AG08396 (cell line): ENCODE results near the gene GRIN2A.

ENCODE experiments used
- DNase-seq: peaks from one replicate; pipeline ENCODE4 v3.0.0; 2012; ENCODE audit warnings: low spot score, mixed read lengths

The GRIN2A gene

GRCh38 chr16:10182222-10183053 is at the start of gene GRIN2A:
GRIN2A (minus strand) TSS chr16:10182428; CDS start chr16:10180411, 2,017 bp downstream.
- DNase-seq, result peak; percentile 29

DNA sequence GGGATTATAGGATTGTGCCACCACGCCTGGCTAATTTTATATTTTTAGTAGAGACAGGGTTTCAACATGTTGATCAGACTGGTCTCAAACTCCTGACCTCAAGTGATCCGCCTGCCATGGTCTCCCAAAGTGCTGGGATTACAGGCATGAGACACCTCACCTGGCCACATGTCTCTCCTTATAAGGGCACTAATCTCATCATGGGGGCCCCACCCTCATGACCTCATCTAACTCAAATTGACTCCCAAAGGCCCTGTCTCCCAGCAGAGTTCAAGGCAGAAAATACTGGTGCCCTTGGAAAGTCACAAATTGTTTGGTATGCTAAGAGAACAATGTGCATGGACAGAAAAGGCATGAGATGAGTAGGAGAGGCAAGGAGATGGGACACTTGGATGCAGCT is 49.3 kb upstream of the GRIN2A start:
- no peak for DNase-seq

GRCh38 chr16:10228779-10229178 is 46.6 kb upstream of the GRIN2A start:
- no peak for DNase-seq

- DNase-seq, result no peak
Observed at GRCh38 chr16:10226987-10227306, 44.7 kb upstream of the GRIN2A start.

- DNase-seq, result no peak
Observed at GRCh38 chr16:10226141-10226986, 44.1 kb upstream of the GRIN2A start.

DNA sequence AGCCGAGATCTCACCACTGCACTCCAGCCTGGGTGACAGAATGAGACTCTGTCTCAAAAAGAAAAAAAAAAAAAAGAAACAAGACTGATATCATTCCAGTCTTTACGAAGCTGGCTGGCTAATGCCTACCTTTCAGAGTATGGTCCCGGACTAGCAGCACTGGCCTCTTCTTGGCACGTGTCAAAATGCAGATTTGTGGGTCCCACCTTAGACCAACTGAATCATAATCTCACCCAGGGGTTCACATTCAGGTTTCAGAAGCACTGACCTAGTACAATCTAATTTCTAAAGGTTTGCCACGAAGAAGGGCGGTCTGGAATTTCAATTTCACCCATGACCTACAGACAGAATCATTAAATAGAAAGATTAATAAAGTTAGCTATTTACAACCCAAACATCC is 43.4 kb upstream of the GRIN2A start:
- no peak for DNase-seq

DNA sequence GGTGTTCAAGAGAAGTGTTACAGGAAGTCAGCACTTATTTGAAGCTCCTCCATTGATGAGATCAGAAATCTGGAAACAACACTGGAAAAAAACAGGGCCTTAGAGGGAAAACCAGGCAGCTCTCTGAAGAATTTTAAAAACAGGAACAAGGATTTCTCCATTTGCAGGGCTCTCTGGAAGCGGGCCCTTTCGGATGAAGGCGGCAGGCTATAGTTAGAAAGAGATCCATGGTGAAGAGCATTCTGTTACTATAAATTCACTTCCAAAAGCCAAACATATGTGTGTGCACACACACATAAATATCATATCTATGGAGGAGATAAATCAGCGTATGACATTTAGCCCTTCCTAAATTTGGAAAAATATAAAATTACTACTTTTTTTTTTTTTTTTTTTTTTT is 42.6 kb upstream of the GRIN2A start:
- DNase-seq, result no peak

DNA sequence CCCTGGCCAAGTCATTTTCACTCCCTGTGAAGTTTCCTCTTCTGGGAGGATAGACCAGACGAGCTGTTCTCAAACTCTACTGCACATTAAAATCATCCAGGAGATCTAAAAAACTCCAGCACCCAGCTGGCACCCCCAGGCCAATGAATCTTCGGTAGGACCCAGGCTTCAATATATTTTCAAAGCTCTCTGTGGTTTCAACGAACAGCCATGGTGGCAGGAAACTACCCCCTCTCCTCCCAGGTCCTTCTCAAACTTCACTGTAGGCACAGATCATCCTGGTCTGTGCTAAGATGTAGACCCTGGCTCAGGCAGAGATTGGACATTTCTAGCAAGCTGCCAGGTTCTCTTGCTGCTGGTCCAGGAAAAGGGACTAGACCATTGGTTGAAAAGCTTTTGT is 38.7 kb upstream of the GRIN2A start:
- no peak for DNase-seq

DNA sequence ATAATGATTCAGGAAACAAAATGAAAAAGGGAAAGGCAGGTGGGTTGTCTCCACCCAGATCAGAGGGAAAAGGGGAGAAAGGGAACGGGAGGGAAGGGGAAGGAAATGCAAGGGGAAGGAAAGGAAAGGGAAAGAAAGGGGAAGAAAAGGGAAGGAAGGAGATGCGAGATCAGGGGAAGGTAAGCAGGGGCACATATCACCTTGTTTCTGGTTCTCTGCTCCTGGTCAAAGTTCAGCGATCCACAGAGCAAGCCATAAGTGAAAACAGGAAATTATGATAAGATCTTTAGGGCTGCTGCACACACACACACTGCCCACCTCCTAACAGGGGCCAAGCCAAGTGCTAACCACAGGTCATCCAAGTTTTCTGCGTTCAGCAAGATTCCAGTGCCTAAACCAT is 37.5 kb upstream of the GRIN2A start:
- DNase-seq, result no peak

DNA sequence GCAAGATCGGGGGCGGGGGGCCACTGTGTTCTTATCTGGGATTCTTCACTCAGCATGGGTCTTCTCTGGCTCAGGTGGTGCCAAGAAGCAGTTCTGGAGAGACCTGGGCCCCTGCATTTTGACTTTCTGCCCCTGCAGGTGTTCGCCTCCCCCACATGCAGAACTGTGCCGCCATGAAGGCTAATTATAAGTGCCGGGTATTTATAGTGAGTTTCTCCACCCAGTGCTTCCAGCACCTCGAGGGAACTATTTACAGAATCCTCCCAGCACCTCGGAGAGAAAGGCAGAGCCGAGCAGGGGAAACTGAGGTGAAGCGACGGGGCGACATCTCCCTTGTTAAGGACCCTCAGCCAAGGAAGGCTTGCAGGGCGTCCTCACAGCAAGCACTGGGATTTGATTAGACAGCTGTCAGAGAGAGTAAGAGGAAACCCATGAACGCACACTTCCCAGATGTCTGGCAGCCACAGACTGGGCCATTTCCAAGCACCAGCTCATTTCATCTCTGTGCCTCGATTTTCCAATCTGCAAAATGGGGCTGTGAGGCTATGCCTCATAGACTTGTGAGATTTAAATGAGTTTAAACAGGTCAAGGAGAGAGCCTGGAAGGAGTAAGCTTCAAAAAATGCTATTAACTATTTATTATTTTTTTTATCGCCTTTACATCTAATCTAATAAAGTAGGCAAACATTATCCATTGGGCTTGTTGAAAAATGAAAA is 36.4 kb upstream of the GRIN2A start:
- DNase-seq, result no peak

DNA sequence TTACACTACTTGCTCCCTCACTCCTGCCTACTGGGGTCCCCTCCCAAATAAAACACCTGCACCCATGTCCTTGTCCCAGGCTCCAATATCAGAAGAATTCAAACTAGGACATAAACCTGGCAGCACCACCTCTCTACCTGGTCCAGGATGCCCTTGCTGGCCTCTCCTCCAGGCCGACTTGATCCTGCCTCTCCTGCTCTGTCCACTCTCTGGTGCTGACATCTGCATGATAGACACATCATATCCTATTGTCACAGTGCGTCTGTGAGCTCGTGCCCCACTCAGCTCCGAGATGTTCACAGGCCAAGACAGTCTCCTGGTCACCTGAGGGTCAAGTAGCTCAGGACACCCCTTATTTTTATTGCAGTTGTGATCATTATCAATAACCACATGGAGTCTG is 31.5 kb upstream of the GRIN2A start:
- DNase-seq, result no peak

GRCh38 chr16:10210944-10211343 is 28.7 kb upstream of the GRIN2A start:
- DNase-seq, result no peak

GRCh38 chr16:10206865-10207264 is 24.6 kb upstream of the GRIN2A start:
- no peak for DNase-seq

- no peak for DNase-seq
Observed at GRCh38 chr16:10206215-10206614, 24.0 kb upstream of the GRIN2A start.

DNA sequence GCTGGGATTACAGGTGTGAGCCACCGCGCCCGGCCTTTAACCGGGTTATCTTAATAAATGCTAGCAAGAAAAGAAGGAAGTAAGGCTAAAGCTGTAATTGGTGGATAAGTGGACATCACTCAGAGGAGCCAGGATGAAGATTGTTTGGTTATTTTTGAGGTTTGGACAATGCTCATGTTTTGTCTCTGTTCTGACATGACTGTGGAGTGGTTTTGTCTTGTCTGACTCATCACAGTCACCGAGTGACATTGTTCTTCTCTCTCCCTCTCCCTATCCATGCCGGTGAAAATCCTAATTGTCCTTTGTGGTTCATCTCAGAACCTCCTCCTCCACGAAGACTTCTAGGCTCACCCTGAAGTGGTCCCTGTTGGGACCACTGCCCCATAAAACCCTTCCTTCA is 23.5 kb upstream of the GRIN2A start:
- DNase-seq, result no peak

DNA sequence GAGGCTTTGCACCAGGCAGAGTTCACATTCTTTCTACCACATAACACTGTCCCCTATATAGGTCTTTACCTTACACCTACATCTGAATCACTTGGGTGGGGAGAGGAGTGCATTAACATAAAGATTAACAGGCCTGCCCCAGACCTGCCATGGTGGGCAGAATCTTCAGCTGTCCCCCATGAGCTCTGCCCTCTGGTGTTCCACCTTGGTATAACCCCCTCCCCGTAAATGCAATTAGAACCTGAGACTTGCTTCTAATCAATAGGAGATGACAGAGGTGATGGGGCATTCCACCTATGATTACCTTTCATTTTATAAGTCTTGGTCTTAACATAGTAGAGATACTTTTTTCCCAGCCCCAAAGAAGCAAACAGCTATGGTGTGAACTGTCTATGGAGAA is 20.4 kb upstream of the GRIN2A start:
- no peak for DNase-seq

GRCh38 chr16:10200637-10201586 is 18.7 kb upstream of the GRIN2A start:
- DNase-seq, result no peak

GRCh38 chr16:10196999-10197398 is 14.8 kb upstream of the GRIN2A start:
- DNase-seq, result no peak

GRCh38 chr16:10191096-10191495 is 8.9 kb upstream of the GRIN2A start:
- DNase-seq, result no peak

DNA sequence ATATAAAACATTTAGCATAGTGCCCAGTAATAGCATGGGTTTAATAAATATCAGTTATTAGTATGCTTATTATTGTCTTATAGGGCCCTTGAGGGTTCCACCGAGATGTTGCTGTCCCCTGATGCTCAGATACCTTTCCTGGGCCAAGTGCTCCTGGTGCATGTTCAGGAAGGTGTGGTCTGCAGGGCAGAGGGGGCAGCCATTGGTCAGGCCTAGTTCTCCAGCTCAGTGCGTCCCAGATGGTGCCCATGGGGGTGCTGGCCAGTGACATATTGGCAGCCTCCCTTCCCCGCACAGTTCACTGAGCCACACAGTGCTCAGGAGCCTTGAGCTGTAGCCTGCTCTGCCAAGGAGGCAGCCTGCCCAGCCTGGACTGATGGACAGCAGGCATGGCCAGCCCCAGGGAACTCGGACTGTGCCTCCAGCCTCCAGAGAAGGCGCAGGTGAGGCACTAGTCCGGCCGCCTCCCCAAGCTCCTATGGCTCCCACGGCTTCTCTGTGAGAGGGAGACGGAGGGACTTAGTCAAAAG is 7.7 kb upstream of the GRIN2A start:
- no peak for DNase-seq

GRCh38 chr16:10188236-10188635 is 6.0 kb upstream of the GRIN2A start:
- DNase-seq, result no peak
